NT2/D1 (cell line): Measurements from ENCODE around the gene USP5.

ENCODE experiments used
- SUZ12 ChIP-seq: IDR thresholded peaks from 2 replicates; pipeline ENCODE4 v1.6.1; 2011; ENCODE audit not compliant: insufficient read length, insufficient read depth; ENCODE audit errors: extremely low read depth
- YY1 ChIP-seq: IDR thresholded peaks from 2 replicates; pipeline ENCODE4 v1.6.1; 2011; ENCODE audit not compliant: insufficient read length, insufficient read depth
- ZNF274 ChIP-seq: IDR thresholded peaks from 2 replicates; pipeline ENCODE4 v1.6.1; 2011; ENCODE audit warnings: mild to moderate bottlenecking, low read depth, low read length

GRCh38 chr12:6831450-6831995 is 20.4 kb upstream of the USP5 start:
- TF ChIP-seq ZNF274 = no peak
- TF ChIP-seq SUZ12 = no peak
- no peak for TF ChIP-seq YY1
